ENCODE measurements around the gene MFAP4. TPM values are rescaled to one million over a fixed set of nuclear protein-coding genes. Genes with fewer than 3 reads are reported as not detected.

MFAP4 gene
- total and polyA plus RNA-seq, 9 donors: 157 to 328 (median 233) TPM

- Histone ChIP-seq H3K4me3 (ENCODE audit: low read length) (no peak overlapping the region), H3K9me3 (replicated peaks; ENCODE audit: control insufficient read depth, low read depth, low read length) (no peaks in the 10 kb centered on the region), H3K27ac (ENCODE audit: low read length) (no peak overlapping the region), H3K4me1 (ENCODE audit: control insufficient read depth, insufficient read depth, low read length) (peaks cover 37% of the 10 kb centered on the region), H3K36me3 (ENCODE audit: control insufficient read depth, insufficient read depth, low read length) (peaks cover 3% of the 10 kb centered on the region), H3K27me3 (ENCODE audit: control insufficient read depth, insufficient read depth, low read length) (no peaks in the 10 kb centered on the region)
- WGBS (ENCODE audit: insufficient coverage): 88% methylated on average over 30 of the region's 40 CpGs
- DNase-seq: no peak
Observed at GRCh38 chr17:19344311-19345066, 42.5 kb downstream of the MFAP4 start.

- Histone ChIP-seq H3K9me3 (replicated peaks; ENCODE audit: control insufficient read depth, low read depth, low read length) (no peaks in the 10 kb centered on the region), H3K36me3 (ENCODE audit: control insufficient read depth, insufficient read depth, low read length) (peaks cover 3% of the 10 kb centered on the region), H3K27me3 (ENCODE audit: control insufficient read depth, insufficient read depth, low read length) (no peaks in the 10 kb centered on the region), H3K4me1 (ENCODE audit: control insufficient read depth, insufficient read depth, low read length) (peaks cover 37% of the 10 kb centered on the region), H3K27ac (ENCODE audit: low read length) (no peak overlapping the region), H3K4me3 (ENCODE audit: low read length) (no peak overlapping the region)
- 74% methylated on average over 3 of the region's 13 CpGs for WGBS (ENCODE audit: insufficient coverage)
- DNase-seq: no peak
Observed at GRCh38 chr17:19343671-19344151, 43.3 kb downstream of the MFAP4 start.

GRCh38 chr17:19343256-19343630 lies 43.7 kb downstream of the MFAP4 start:
- H3K9me3 ChIP-seq (replicated peaks; ENCODE audit: control insufficient read depth, low read depth, low read length): no peaks in the 10 kb centered on the region
- WGBS (ENCODE audit: insufficient coverage): 83% methylated on average over 5 of the region's 7 CpGs
- H3K27ac ChIP-seq (ENCODE audit: low read length): no peak overlapping the region
- peaks cover 3% of the 10 kb centered on the region for H3K36me3 ChIP-seq (ENCODE audit: control insufficient read depth, insufficient read depth, low read length)
- no peak for DNase-seq
- peaks cover 37% of the 10 kb centered on the region for H3K4me1 ChIP-seq (ENCODE audit: control insufficient read depth, insufficient read depth, low read length)
- no peaks in the 10 kb centered on the region for H3K27me3 ChIP-seq (ENCODE audit: control insufficient read depth, insufficient read depth, low read length)
- H3K4me3 ChIP-seq (ENCODE audit: low read length): no peak overlapping the region

- no peak for DNase-seq
- WGBS (ENCODE audit: insufficient coverage): 80% methylated on average over 1 of the region's 7 CpGs
- H3K9me3 ChIP-seq (replicated peaks; ENCODE audit: control insufficient read depth, low read depth, low read length): no peaks in the 10 kb centered on the region
- peaks cover 42% of the 10 kb centered on the region for H3K4me1 ChIP-seq (ENCODE audit: control insufficient read depth, insufficient read depth, low read length)
- H3K27me3 ChIP-seq (ENCODE audit: control insufficient read depth, insufficient read depth, low read length): no peaks in the 10 kb centered on the region
- H3K4me3 ChIP-seq (ENCODE audit: low read length): no peak overlapping the region
- peak overlapping the region; percentile 35 for H3K27ac ChIP-seq (ENCODE audit: low read length)
- peaks cover 3% of the 10 kb centered on the region for H3K36me3 ChIP-seq (ENCODE audit: control insufficient read depth, insufficient read depth, low read length)
Observed at GRCh38 chr17:19342611-19343255, 44.3 kb downstream of the MFAP4 start.

- peak overlapping the region; percentile 35 for H3K27ac ChIP-seq (ENCODE audit: low read length)
- H3K9me3 ChIP-seq (replicated peaks; ENCODE audit: control insufficient read depth, low read depth, low read length): no peaks in the 10 kb centered on the region
- 42% methylated on average over 20 of the region's 20 CpGs for WGBS (ENCODE audit: insufficient coverage)
- no peaks in the 10 kb centered on the region for H3K27me3 ChIP-seq (ENCODE audit: control insufficient read depth, insufficient read depth, low read length)
- peaks cover 7% of the 10 kb centered on the region for H3K36me3 ChIP-seq (ENCODE audit: control insufficient read depth, insufficient read depth, low read length)
- no peak for DNase-seq
- no peak overlapping the region for H3K4me3 ChIP-seq (ENCODE audit: low read length)
- H3K4me1 ChIP-seq (ENCODE audit: control insufficient read depth, insufficient read depth, low read length): peaks cover 39% of the 10 kb centered on the region
Observed at GRCh38 chr17:19341641-19342610, 45.1 kb downstream of the MFAP4 start.

- no peak for DNase-seq
- H3K4me3 ChIP-seq (ENCODE audit: low read length): no peak overlapping the region
- 58% methylated on average over 6 of the region's 7 CpGs for WGBS (ENCODE audit: insufficient coverage)
- peaks cover 32% of the 10 kb centered on the region for H3K4me1 ChIP-seq (ENCODE audit: control insufficient read depth, insufficient read depth, low read length)
- H3K36me3 ChIP-seq (ENCODE audit: control insufficient read depth, insufficient read depth, low read length): peaks cover 11% of the 10 kb centered on the region
- no peak overlapping the region for H3K27ac ChIP-seq (ENCODE audit: low read length)
- H3K27me3 ChIP-seq (ENCODE audit: control insufficient read depth, insufficient read depth, low read length): no peaks in the 10 kb centered on the region
- no peaks in the 10 kb centered on the region for H3K9me3 ChIP-seq (replicated peaks; ENCODE audit: control insufficient read depth, low read depth, low read length)
Observed at GRCh38 chr17:19341211-19341631, 45.8 kb downstream of the MFAP4 start.

- H3K27me3 ChIP-seq (ENCODE audit: control insufficient read depth, insufficient read depth, low read length): no peaks in the 10 kb centered on the region
- 40% methylated on average over 2 of the region's 2 CpGs for WGBS (ENCODE audit: insufficient coverage)
- H3K27ac ChIP-seq (ENCODE audit: low read length): no peak overlapping the region
- no peak overlapping the region for H3K4me3 ChIP-seq (ENCODE audit: low read length)
- no peak for DNase-seq
- H3K9me3 ChIP-seq (replicated peaks; ENCODE audit: control insufficient read depth, low read depth, low read length): no peaks in the 10 kb centered on the region
- H3K4me1 ChIP-seq (ENCODE audit: control insufficient read depth, insufficient read depth, low read length): peaks cover 24% of the 10 kb centered on the region
- H3K36me3 ChIP-seq (ENCODE audit: control insufficient read depth, insufficient read depth, low read length): peaks cover 18% of the 10 kb centered on the region
Observed at GRCh38 chr17:19339341-19339815, 47.6 kb downstream of the MFAP4 start.

DNA sequence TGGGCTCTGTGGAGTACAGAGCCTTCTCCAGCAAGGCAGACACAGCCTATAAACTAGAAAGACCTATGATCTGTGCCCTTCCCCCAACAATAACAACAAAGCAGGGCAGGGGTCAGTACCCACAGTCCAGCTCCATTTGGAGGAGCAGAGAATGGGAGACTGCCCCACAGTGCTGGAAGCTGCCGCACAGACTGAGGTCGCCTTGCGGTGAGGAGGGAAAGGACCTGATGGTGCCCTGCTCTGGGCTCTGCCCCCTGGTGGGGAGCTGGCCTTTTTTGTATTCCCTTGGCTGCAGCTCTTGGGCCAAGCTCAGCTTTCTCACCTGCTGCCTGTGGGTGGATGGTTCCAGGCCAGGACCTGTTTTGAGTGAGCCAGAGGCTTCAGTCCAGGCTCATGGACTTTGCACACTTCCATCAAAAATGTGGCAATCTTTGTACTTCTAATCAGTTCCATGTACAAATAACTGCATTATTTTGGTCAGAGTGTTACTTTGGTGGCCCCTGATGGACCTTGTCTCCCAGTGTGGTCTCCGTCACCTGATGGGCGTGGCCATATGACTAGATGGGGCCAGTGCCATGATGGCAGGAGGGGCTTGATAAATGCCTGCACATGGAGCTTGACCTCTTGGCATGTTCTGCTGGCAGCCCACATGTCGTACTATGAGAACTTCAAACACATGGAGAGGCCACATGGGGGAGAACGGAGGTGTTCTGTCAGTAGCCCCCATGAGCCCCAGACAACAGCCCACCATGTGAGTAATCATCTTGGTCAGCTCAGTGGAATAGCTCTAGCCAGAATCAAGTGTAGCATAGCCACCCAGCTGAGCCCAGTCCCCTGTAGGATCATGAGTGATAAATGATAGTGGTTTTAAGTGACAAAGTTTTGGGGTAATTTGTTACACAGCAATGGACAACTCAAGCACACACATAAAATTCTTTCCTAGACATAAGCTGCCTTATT lies 48.7 kb downstream of the MFAP4 start:
- Histone ChIP-seq H3K36me3 (ENCODE audit: control insufficient read depth, insufficient read depth, low read length) (peaks cover 27% of the 10 kb centered on the region), H3K4me1 (ENCODE audit: control insufficient read depth, insufficient read depth, low read length) (peaks cover 24% of the 10 kb centered on the region), H3K27me3 (ENCODE audit: control insufficient read depth, insufficient read depth, low read length) (no peaks in the 10 kb centered on the region), H3K9me3 (replicated peaks; ENCODE audit: control insufficient read depth, low read depth, low read length) (no peaks in the 10 kb centered on the region), H3K4me3 (ENCODE audit: low read length) (no peak overlapping the region), H3K27ac (ENCODE audit: low read length) (no peak overlapping the region)
- no peak for DNase-seq
- WGBS (ENCODE audit: insufficient coverage): 94% methylated on average over 3 of the region's 7 CpGs

DNA sequence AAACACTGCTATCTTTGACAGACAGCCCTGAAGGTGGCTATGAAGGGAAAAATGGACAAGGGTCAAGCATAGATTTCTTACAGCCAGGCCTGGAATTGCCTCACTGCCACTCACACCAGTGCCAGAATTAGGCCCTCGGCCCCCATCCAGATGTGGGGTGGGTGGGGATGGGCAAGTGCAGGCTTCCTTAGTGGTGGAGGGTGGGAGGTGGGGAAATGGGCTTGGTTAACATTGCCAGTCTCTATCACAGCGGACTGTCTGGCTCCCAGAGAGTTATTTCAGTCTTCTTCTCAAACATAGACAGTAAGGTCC lies 49.3 kb downstream of the MFAP4 start:
- no peak overlapping the region for H3K4me3 ChIP-seq (ENCODE audit: low read length)
- H3K27ac ChIP-seq (ENCODE audit: low read length): no peak overlapping the region
- peaks cover 31% of the 10 kb centered on the region for H3K36me3 ChIP-seq (ENCODE audit: control insufficient read depth, insufficient read depth, low read length)
- WGBS (ENCODE audit: insufficient coverage): no CpG with 5 or more reads among the region's 2 CpGs
- H3K27me3 ChIP-seq (ENCODE audit: control insufficient read depth, insufficient read depth, low read length): no peaks in the 10 kb centered on the region
- DNase-seq: no peak
- H3K4me1 ChIP-seq (ENCODE audit: control insufficient read depth, insufficient read depth, low read length): peaks cover 25% of the 10 kb centered on the region
- H3K9me3 ChIP-seq (replicated peaks; ENCODE audit: control insufficient read depth, low read depth, low read length): no peaks in the 10 kb centered on the region
